ENCODE results near the gene PTPN4. TPM values are rescaled to one million over a fixed set of nuclear protein-coding genes. Genes with fewer than 3 reads are reported as not detected.

The PTPN4 gene
- total RNA-seq, 2 donors from 2014 or later, result 52.6 to 69.8 TPM

DNA sequence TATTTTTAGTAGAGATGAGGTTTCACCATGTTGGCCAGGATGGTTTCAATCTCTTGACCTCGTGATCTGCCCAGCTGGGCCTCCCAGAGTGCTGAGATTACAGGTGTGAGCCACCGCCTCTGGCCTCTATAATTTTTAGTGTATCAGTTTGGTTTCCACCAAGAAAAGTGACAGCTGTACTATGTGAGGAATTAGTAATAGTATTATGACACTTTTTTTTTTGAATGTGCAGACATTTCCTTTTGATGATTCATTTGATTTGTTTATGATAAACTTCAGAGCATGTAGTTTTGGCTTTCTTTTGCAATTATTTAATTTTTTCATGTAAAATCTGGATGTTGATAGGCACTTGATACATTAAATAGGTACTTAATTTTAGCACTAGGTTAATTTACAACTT lies 61.5 kb downstream of the PTPN4 start:
- TF ChIP-seq, protein P1, sequence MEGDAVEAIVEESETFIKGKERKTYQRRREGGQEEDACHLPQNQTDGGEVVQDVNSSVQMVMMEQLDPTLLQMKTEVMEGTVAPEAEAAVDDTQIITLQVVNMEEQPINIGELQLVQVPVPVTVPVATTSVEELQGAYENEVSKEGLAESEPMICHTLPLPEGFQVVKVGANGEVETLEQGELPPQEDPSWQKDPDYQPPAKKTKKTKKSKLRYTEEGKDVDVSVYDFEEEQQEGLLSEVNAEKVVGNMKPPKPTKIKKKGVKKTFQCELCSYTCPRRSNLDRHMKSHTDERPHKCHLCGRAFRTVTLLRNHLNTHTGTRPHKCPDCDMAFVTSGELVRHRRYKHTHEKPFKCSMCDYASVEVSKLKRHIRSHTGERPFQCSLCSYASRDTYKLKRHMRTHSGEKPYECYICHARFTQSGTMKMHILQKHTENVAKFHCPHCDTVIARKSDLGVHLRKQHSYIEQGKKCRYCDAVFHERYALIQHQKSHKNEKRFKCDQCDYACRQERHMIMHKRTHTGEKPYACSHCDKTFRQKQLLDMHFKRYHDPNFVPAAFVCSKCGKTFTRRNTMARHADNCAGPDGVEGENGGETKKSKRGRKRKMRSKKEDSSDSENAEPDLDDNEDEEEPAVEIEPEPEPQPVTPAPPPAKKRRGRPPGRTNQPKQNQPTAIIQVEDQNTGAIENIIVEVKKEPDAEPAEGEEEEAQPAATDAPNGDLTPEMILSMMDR (conservative IDR thresholded peaks at IDR 0.05), result no peak
- Mint-ChIP-seq H3K9me3 (peaks cover 10% of the 10 kb centered on the region), H3K4me1 (peaks cover 12% of the 10 kb centered on the region)

DNA sequence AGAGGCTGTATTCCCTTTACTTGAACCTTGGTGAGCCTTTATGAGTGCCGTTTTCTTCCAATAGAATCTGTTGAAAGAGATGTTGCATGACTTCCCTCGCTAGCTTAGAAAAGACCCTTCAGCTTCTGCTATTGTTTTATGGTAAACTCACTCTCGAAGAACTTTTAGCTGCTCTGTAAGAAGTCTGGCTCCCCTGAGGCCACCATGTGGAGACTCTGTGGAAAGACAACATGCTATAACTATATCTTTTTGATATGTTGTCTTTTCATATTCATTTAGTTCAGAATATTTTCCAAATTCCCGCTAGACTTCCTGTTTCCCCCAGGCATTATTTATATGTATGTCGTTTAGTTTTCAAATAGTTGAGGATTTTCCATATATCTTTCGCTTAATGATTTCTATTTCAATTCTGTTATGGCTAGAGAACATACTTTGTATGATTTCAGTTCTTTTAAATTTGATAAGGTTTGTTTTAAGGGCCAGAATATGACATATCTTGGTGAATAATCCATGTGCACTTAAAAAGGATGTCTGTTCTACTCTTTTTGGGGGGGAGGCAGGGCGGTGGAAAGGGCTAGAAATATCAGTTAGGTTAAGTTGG lies 64.1 kb downstream of the PTPN4 start:
- Mint-ChIP-seq H3K27ac (no peak overlapping the region), H3K27me3 (ENCODE audit: insufficient read depth) (no peaks in the 10 kb centered on the region), H3K4me3 (no peak overlapping the region), H3K4me1 (peaks cover 12% of the 10 kb centered on the region), H3K9me3 (no peaks in the 10 kb centered on the region), H3K36me3 (ENCODE audit: low read depth) (peaks cover 15% of the 10 kb centered on the region)
- Histone ChIP-seq H3K27ac (ENCODE audit: low read depth, low read length) (no peak overlapping the region), H3K9me3 (ENCODE audit: control insufficient read depth, low read length) (peaks cover 6% of the 10 kb centered on the region), H3K4me3 (ENCODE audit: low read length) (no peak overlapping the region), H3K4me1 (ENCODE audit: control insufficient read depth, insufficient read depth, low read length) (no peaks in the 10 kb centered on the region), H3K27me3 (ENCODE audit: control insufficient read depth, insufficient read depth, low read length, poor library complexity, severe bottlenecking) (no peaks in the 10 kb centered on the region), H3K36me3 (ENCODE audit: control insufficient read depth, insufficient read depth, low read length) (no peaks in the 10 kb centered on the region), H3K9ac (ENCODE audit: extremely low read depth, low read length, poor library complexity, severe bottlenecking) (no peak overlapping the region)
- peak; percentile 52 for DNase-seq
- WGBS, 2 experiments (ENCODE audit: insufficient coverage in 1 of 2, insufficient read length in 1 of 2), result 66 to 83% methylated on average over 5 to 7 of the region's 7 CpGs
- TF ChIP-seq, protein P1 (conservative IDR thresholded peaks at IDR 0.05), result peak; percentile 82

More for the DNA sequence above, 61.5 kb downstream of the PTPN4 start:
- WGBS, 2 experiments (ENCODE audit: insufficient coverage in 1 of 2, insufficient read length in 1 of 2), result 96 to 100% methylated on average over 2 of the region's 2 CpGs
- no peak overlapping the region for H3K27ac Mint-ChIP-seq
- no peak overlapping the region for H3K27ac ChIP-seq (ENCODE audit: low read depth, low read length)
- H3K4me1 ChIP-seq (ENCODE audit: control insufficient read depth, insufficient read depth, low read length), result no peaks in the 10 kb centered on the region
- H3K36me3 ChIP-seq (ENCODE audit: control insufficient read depth, insufficient read depth, low read length), result no peaks in the 10 kb centered on the region
- H3K4me3 ChIP-seq (ENCODE audit: low read length), result no peak overlapping the region
- DNase-seq, result no peak
- H3K27me3 Mint-ChIP-seq (ENCODE audit: insufficient read depth), result no peaks in the 10 kb centered on the region
- peaks cover 20% of the 10 kb centered on the region for H3K9me3 ChIP-seq (ENCODE audit: control insufficient read depth, low read length)
- H3K36me3 Mint-ChIP-seq (ENCODE audit: low read depth), result peaks cover 34% of the 10 kb centered on the region
- H3K27me3 ChIP-seq (ENCODE audit: control insufficient read depth, insufficient read depth, low read length, poor library complexity, severe bottlenecking), result no peaks in the 10 kb centered on the region
- H3K4me3 Mint-ChIP-seq, result no peak overlapping the region
- H3K9ac ChIP-seq (ENCODE audit: extremely low read depth, low read length, poor library complexity, severe bottlenecking), result no peak overlapping the region

DNA sequence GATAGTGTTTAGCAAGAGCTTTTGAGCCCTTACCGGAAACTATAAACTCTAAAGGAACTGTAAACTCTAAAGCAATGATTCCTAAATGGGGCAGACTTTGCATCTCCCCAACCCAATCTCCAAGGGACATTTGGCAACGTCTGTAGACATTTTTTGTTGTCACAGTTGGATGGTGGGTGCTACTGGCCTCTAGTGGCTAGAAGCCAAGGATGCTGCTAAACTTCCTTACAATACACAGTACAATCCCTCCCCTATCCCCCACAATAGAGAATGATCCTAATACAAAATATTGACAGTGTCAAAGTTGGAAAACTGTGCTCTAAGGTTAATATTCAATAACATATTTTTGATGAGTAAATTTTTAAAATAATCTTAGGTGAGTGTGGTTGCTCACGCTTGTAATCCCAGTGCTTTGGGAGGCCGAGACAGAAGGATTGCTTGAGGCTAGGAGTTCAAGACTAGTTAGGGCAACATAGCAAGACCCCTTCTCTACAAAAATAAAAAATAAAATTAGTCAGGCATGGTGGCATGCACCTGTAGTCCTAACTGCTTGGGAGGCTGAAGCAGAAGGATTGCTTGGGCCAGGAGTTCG lies 66.7 kb downstream of the PTPN4 start:
- no peak overlapping the region for H3K4me3 ChIP-seq (ENCODE audit: low read length)
- peak; percentile 71 for DNase-seq
- Mint-ChIP-seq H3K9me3 (peaks cover 17% of the 10 kb centered on the region), H3K27ac (no peak overlapping the region), H3K4me3 (no peak overlapping the region), H3K36me3 (ENCODE audit: low read depth) (peaks cover 29% of the 10 kb centered on the region), H3K27me3 (ENCODE audit: insufficient read depth) (no peaks in the 10 kb centered on the region), H3K4me1 (peaks cover 12% of the 10 kb centered on the region)
- TF ChIP-seq, protein P1 (conservative IDR thresholded peaks at IDR 0.05), result peak; percentile 83
- H3K27me3 ChIP-seq (ENCODE audit: control insufficient read depth, insufficient read depth, low read length, poor library complexity, severe bottlenecking), result no peaks in the 10 kb centered on the region
- no peak overlapping the region for H3K9ac ChIP-seq (ENCODE audit: extremely low read depth, low read length, poor library complexity, severe bottlenecking)
- no peaks in the 10 kb centered on the region for H3K4me1 ChIP-seq (ENCODE audit: control insufficient read depth, insufficient read depth, low read length)
- H3K27ac ChIP-seq (ENCODE audit: low read depth, low read length), result no peak overlapping the region
- H3K9me3 ChIP-seq (ENCODE audit: control insufficient read depth, low read length), result peaks cover 21% of the 10 kb centered on the region
- 84 to 90% methylated on average over 2 to 5 of the region's 5 CpGs for WGBS, 2 experiments (ENCODE audit: insufficient coverage in 1 of 2, insufficient read length in 1 of 2)
- H3K36me3 ChIP-seq (ENCODE audit: control insufficient read depth, insufficient read depth, low read length), result no peaks in the 10 kb centered on the region

All from endodermal cell (in vitro differentiated cells).